Measurements from ENCODE around the gene SCG5.
A peak's percentile ranks its signal among the peaks of the same experiment; 100 is the strongest.
"Not testable (repeated sequence)": the region's sequence is repeated elsewhere in the genome, so short reads cannot be mapped to it uniquely, and the experiment has no call there.

The SCG5 gene

GRCh38 chr15:32615871-32616426 is 25.6 kb upstream of the SCG5 start:
- peak overlapping the region; percentile 45; the same call in 1 of the 2 replicates for H3K27ac ChIP-seq (ENCODE audit: extremely low read depth, low read depth, low read length)
- POLR2A ChIA-PET, result interaction anchor here (1.2 kb wide), 1 partner anchor 1990 kb away, joined by 14 read pairs; the partner anchor contains the start of gene ARHGAP11B

GRCh38 chr15:32636410-32636809 is 5.1 kb upstream of the SCG5 start:
- Histone ChIP-seq H3K4me1 (ENCODE audit: control insufficient read depth, insufficient read depth, low read length) (no peaks in the 10 kb centered on the region), H3K4me3 (ENCODE audit: low read depth, low read length) (no peak overlapping the region), H3K27ac (ENCODE audit: extremely low read depth, low read depth, low read length) (no peak overlapping the region), H3K36me3 (ENCODE audit: control insufficient read depth in 2 of 2, insufficient read depth in 1 of 2, low read length in 2 of 2) (peaks cover 44 to 63% of the 10 kb centered on the region in 2 experiments), H3K9me3 (ENCODE audit: control insufficient read depth, insufficient read depth, low read depth, low read length) (no peaks in the 10 kb centered on the region)
- no peak for TF ChIP-seq ZNF623 (tag by site-specific recombination; IDR thresholded peaks at IDR 0.05)
- no peak for TF ChIP-seq RBAK (tag by site-specific recombination; IDR thresholded peaks at IDR 0.05)
- no peak for TF ChIP-seq ZNF18 (tag by site-specific recombination; IDR thresholded peaks at IDR 0.05)
- no peak for TF ChIP-seq ZNF16 (tag by site-specific recombination; IDR thresholded peaks at IDR 0.05; ENCODE audit: low read depth)
- no peak for TF ChIP-seq IKZF3 (tag by site-specific recombination; IDR thresholded peaks at IDR 0.05)
- no peak for TF ChIP-seq ZNF580 (tag by site-specific recombination; IDR thresholded peaks at IDR 0.05)
- no peak for TF ChIP-seq PRDM2 (tag by site-specific recombination; IDR thresholded peaks at IDR 0.05; ENCODE audit: borderline replicate concordance)
- TF ChIP-seq MYNN (tag by site-specific recombination; IDR thresholded peaks at IDR 0.05; ENCODE audit: borderline replicate concordance), result no peak
- TF ChIP-seq ZBTB17 (tag by site-specific recombination; IDR thresholded peaks at IDR 0.05), result no peak
- no peak for TF ChIP-seq ZBTB26 (tag by site-specific recombination; optimal IDR thresholded peaks at IDR 0.05)
- CTCF ChIA-PET, result no interaction called here
- POLR2A ChIA-PET, result no interaction called here

More at GRCh38 chr15:32615871-32616426, 25.6 kb upstream of the SCG5 start:
- TF ChIP-seq ZBTB17 (tag by site-specific recombination; IDR thresholded peaks at IDR 0.05) (peak; percentile 46), ZNF335 (tag by site-specific recombination; conservative IDR thresholded peaks at IDR 0.05) (0 out of 2 replicates have a peak, but pooled peaks have one; percentile 1), PRDM1 (tag by site-specific recombination; IDR thresholded peaks at IDR 0.05) (peak; percentile 59; the same call in 1 of the 2 replicates)
- H3K36me3 ChIP-seq (ENCODE audit: control insufficient read depth in 2 of 2, insufficient read depth in 1 of 2, low read length in 2 of 2); H3K4me1 ChIP-seq (ENCODE audit: control insufficient read depth, insufficient read depth, low read length); CTCF ChIA-PET; H3K9me3 ChIP-seq (ENCODE audit: control insufficient read depth, insufficient read depth, low read depth, low read length): not testable (repeated sequence)
- peak overlapping the region; percentile 59 for H3K4me3 ChIP-seq (ENCODE audit: low read depth, low read length)
